PFSK-1 (cell line): ENCODE data around the gene MARF1.

Source experiments
- FOXP2 ChIP-seq: optimal IDR thresholded peaks from 2 replicates; pipeline ENCODE3; 2011; ENCODE audit warnings: borderline replicate concordance, control low read depth, inconsistent platforms; ENCODE audit not compliant: insufficient read depth; ENCODE audit errors: extremely low read length, extremely low read depth
- POLR2AphosphoS5 ChIP-seq: IDR thresholded peaks from 2 replicates; pipeline ENCODE4 v1.6.1; 2012; ENCODE audit warnings: low read depth, mild to moderate bottlenecking, control low read depth, low read length, moderate library complexity
- REST ChIP-seq, 2 experiments: IDR thresholded peaks; 2 replicates each; pipeline versions ENCODE4 v1.6.1 to v1.8.0; 2011 to 2012; ENCODE audit warnings: low read depth in 2 of 2, low read length in 2 of 2, control low read depth in 1 of 2, inconsistent platforms in 1 of 2, mild to moderate bottlenecking in 1 of 2, moderate library complexity in 1 of 2; ENCODE audit not compliant: insufficient read depth in 1 of 2
- SIN3A ChIP-seq: IDR thresholded peaks from 2 replicates; pipeline ENCODE4 v1.6.1; 2012; ENCODE audit warnings: mild to moderate bottlenecking, low read length, moderate library complexity, borderline replicate concordance; ENCODE audit not compliant: insufficient read depth
- TAF1 ChIP-seq: IDR thresholded peaks from 2 replicates; pipeline ENCODE4 v1.6.1; 2012; ENCODE audit warnings: low read length, control low read depth, borderline replicate concordance; ENCODE audit not compliant: insufficient read depth

MARF1 gene

DNA sequence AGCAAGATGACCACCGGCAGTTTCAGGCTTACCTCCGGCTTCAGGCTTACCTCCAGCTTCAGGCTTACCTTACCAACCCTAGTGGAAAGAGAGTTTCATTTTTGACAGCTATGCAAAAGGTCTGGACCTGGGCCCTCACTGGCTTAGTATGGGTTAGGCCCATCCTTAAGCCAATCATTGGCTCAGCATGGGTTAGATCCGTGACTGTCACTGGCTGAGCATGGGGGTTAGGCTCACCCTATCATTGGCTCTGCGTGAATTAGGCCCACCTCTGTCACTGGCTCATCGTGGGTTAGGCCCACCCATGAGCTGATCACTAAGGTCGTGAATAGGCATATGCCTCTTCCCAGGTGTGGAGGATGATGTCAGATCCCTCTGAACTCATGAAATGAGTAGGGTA, 15.2 kb upstream of the MARF1 start:
- no peak for TF ChIP-seq REST (IDR thresholded peaks at IDR 0.05; ENCODE audit: insufficient read depth in 1 of 2, low read depth in 2 of 2, low read length in 2 of 2)
- TF ChIP-seq FOXP2 = no peak
- no peak for TF ChIP-seq POLR2AphosphoS5
- no peak for TF ChIP-seq SIN3A
- TF ChIP-seq TAF1 = no peak

DNA sequence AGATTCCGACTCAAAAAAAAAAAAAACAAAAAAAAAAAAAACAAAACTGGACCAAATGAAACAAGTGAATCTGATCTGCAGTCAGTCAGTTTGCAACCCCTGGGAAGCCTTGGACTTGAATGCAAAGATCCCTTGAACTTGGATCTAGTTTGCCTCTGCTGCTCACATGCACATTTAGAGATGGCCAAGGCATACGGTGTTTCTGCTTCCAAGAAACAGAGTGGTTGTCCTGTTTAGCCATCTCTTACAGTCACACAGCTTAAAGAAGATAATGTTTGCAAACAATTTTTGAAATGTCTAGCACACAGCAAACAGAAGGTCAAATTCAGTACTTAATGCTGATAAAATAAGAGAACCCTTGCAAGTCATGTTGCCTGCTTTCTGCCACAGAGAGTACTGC, 11.6 kb upstream of the MARF1 start:
- no peak for TF ChIP-seq REST (IDR thresholded peaks at IDR 0.05; ENCODE audit: insufficient read depth in 1 of 2, low read depth in 2 of 2, low read length in 2 of 2)

DNA sequence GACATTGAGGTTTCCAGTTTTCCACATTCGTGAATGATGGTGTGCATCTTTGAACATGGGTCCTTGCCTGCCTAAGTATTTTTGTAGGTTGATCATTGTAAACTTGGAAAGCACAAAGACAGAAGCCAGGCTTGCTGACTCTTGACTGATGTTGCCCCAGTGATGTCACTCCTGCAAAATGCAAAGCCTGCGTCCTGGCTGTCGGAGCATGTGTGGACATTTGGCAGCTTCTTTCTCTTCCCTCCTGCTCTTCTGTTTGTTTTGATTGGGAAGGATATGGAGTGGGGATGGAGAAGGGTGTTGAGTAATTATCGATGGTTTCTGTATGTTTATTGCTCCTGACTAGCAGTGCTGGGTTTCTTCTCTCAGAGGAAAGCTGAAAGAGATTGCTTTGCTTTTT, 10.3 kb upstream of the MARF1 start:
- no peak for TF ChIP-seq REST (IDR thresholded peaks at IDR 0.05; ENCODE audit: insufficient read depth in 1 of 2, low read depth in 2 of 2, low read length in 2 of 2)
- TF ChIP-seq FOXP2 = no peak
- no peak for TF ChIP-seq SIN3A
- TF ChIP-seq POLR2AphosphoS5 = no peak
- TF ChIP-seq TAF1 = no peak

GRCh38 chr16:15652293-15653001, 9.5 kb upstream of the MARF1 start:
- TF ChIP-seq TAF1 (no peak), POLR2AphosphoS5 (no peak), SIN3A (no peak), FOXP2 (no peak), REST (IDR thresholded peaks at IDR 0.05; ENCODE audit: insufficient read depth in 1 of 2, low read depth in 2 of 2, low read length in 2 of 2) (no peak)

GRCh38 chr16:15650698-15651171, 7.8 kb upstream of the MARF1 start:
- TF ChIP-seq FOXP2 (no peak), POLR2AphosphoS5 (no peak), TAF1 (no peak), SIN3A (no peak), REST (IDR thresholded peaks at IDR 0.05; ENCODE audit: insufficient read depth in 1 of 2, low read depth in 2 of 2, low read length in 2 of 2) (no peak)
